Thoracic aorta (tissue), 2 donors: Measurements from ENCODE around the gene NDUFV2. TPM values are rescaled to one million over a fixed set of nuclear protein-coding genes. Genes with fewer than 3 reads are reported as not detected.
"Not testable (repeated sequence)": the region's sequence is repeated elsewhere in the genome, so short reads cannot be mapped to it uniquely, and the experiment has no call there.

Experiments used
- ATAC-seq: fragments of 150-250 bp; one replicate; pipeline ENCODE4 v1.8.0; 2017; ENCODE audit warnings: low read depth; ENCODE audit not compliant: insufficient number of reproducible peaks, low FRiP score
- DNase-seq: peaks from one replicate; pipeline ENCODE4 v3.0.0-alpha.2; 2020; ENCODE audit warnings: low spot score
- H3K27ac ChIP-seq, 2 donors: fragments of 200-600 bp; sonication (generic); 1 replicate in 1 of 2; 2 replicates in 1 of 2; pipeline ENCODE4 v1.5.1; 2016; ENCODE audit warnings: mild to moderate bottlenecking in 2 of 2, moderate library complexity in 2 of 2
- H3K27me3 ChIP-seq: fragments of 200-600 bp; sonication (generic); replicated peaks from 2 replicates; pipeline ENCODE4 v1.6.0; 2016; ENCODE audit warnings: mild to moderate bottlenecking; ENCODE audit not compliant: insufficient read depth
- H3K36me3 ChIP-seq: fragments of 200-600 bp; sonication (generic); one replicate; pipeline ENCODE4 v1.5.1; 2016
- H3K4me1 ChIP-seq, 2 donors: fragments of 200-600 bp; sonication (generic); 1 replicate in 1 of 2; 2 replicates in 1 of 2; pipeline versions ENCODE4 v1.5.1 to v1.6.0; 2016; ENCODE audit warnings: low read depth in 2 of 2, mild to moderate bottlenecking in 1 of 2; ENCODE audit not compliant: control insufficient read depth in 1 of 2
- H3K4me3 ChIP-seq: fragments of 200-600 bp; sonication (generic); 2 replicates; pipeline ENCODE4 v1.5.1; 2016; ENCODE audit warnings: mild to moderate bottlenecking
- H3K9me3 ChIP-seq: fragments of 200-600 bp; sonication (generic); 2 replicates; pipeline ENCODE4 v1.5.1; 2016
- CTCF ChIP-seq: fragments of 200-600 bp; sonication (generic); IDR thresholded peaks from one replicate; pipeline ENCODE4 v1.5.1; 2019; ENCODE audit warnings: antibody characterized with exemption
- total RNA-seq, 2 donors: library from RNA; depleted of rRNA; stranded (reverse); fragments of >200 nt; gene quantifications; one replicate each; pipeline versions ENCODE4 v1.1.0 to v1.2.3, GENCODE V29; 2016

The NDUFV2 gene
- total RNA-seq, 2 donors from 2014 or later = 44.0 to 94.9 TPM

GRCh38 chr18:9088252-9088651, 14.2 kb upstream of the NDUFV2 start:
- Histone ChIP-seq H3K27me3 (no peaks in the 10 kb centered on the region), H3K36me3 (no peaks in the 10 kb centered on the region), H3K9me3 (no peaks in the 10 kb centered on the region), H3K4me1 (no peaks in the 10 kb centered on the region), H3K4me3 (no peak overlapping the region), H3K27ac (no peak overlapping the region)
- no peak for TF ChIP-seq CTCF
- ATAC-seq (no peak), DNase-seq (no peak)

GRCh38 chr18:9088727-9089126, 13.8 kb upstream of the NDUFV2 start:
- not testable (repeated sequence) for ATAC-seq, H3K9me3 ChIP-seq, H3K36me3 ChIP-seq, DNase-seq, H3K4me3 ChIP-seq, H3K4me1 ChIP-seq, H3K27me3 ChIP-seq, H3K27ac ChIP-seq

- Histone ChIP-seq H3K4me1 (no peaks in the 10 kb centered on the region), H3K9me3 (no peaks in the 10 kb centered on the region), H3K27me3 (no peaks in the 10 kb centered on the region), H3K4me3 (no peak overlapping the region), H3K36me3 (no peaks in the 10 kb centered on the region), H3K27ac (no peak overlapping the region)
- ATAC-seq (no peak), DNase-seq (no peak)
- no peak for TF ChIP-seq CTCF
These were observed 11.9 kb upstream of the NDUFV2 start for GRCh38 chr18:9090578-9090977.

GRCh38 chr18:9091066-9091476, 11.4 kb upstream of the NDUFV2 start:
- no peaks in the 10 kb centered on the region for H3K27me3 ChIP-seq
- TF ChIP-seq CTCF = no peak
- H3K27ac ChIP-seq = no peak overlapping the region
- ATAC-seq = no peak
- H3K9me3 ChIP-seq = no peaks in the 10 kb centered on the region
- DNase-seq = no peak
- H3K36me3 ChIP-seq = no peaks in the 10 kb centered on the region
- H3K4me3 ChIP-seq = no peak overlapping the region
- no peaks in the 10 kb centered on the region for H3K4me1 ChIP-seq

- no peak for ATAC-seq
- DNase-seq = no peak
- H3K36me3 ChIP-seq = no peaks in the 10 kb centered on the region
- no peaks in the 10 kb centered on the region for H3K27me3 ChIP-seq
- H3K4me3 ChIP-seq = no peak overlapping the region
- H3K4me1 ChIP-seq = no peaks in the 10 kb centered on the region
- TF ChIP-seq CTCF = no peak
- no peak overlapping the region for H3K27ac ChIP-seq
- no peaks in the 10 kb centered on the region for H3K9me3 ChIP-seq
These were observed 9.8 kb upstream of the NDUFV2 start for GRCh38 chr18:9092665-9093064.

- H3K4me3 ChIP-seq, H3K9me3 ChIP-seq, DNase-seq, H3K27me3 ChIP-seq, H3K27ac ChIP-seq, H3K36me3 ChIP-seq, H3K4me1 ChIP-seq, ATAC-seq: not testable (repeated sequence)
These were observed 9.4 kb upstream of the NDUFV2 start for GRCh38 chr18:9093109-9093508.
